HG02623 (cell line): ENCODE results near the gene SDK1.

Experiments used
- ATAC-seq: cut with Tn5 transposase; IDR thresholded peaks from one replicate; pipeline ENCODE4 v1.9.1; 2021; ENCODE audit warnings: moderate library complexity; ENCODE audit not compliant: unreplicated experiment

SDK1 gene

DNA sequence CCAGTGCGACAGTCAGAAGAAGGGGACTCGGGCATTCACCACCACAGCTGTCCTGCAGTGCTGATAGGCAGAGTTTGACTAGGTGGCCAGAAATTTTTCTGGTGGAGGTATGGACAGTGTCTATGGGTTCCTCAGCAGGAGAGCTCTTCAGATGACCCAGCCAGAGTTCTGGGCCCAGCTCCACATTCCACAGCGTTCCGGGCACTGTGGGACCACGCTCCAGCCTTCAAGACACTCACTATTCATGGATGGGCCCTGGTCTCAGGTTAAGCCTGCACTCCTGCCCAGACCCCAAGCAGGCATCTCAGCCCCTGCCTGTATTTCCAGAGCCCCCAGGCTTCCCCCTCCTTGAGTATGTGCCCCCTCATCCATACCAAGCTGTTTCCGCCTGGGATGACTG is 884.1 kb downstream of the SDK1 start:
- ATAC-seq = no peak

DNA sequence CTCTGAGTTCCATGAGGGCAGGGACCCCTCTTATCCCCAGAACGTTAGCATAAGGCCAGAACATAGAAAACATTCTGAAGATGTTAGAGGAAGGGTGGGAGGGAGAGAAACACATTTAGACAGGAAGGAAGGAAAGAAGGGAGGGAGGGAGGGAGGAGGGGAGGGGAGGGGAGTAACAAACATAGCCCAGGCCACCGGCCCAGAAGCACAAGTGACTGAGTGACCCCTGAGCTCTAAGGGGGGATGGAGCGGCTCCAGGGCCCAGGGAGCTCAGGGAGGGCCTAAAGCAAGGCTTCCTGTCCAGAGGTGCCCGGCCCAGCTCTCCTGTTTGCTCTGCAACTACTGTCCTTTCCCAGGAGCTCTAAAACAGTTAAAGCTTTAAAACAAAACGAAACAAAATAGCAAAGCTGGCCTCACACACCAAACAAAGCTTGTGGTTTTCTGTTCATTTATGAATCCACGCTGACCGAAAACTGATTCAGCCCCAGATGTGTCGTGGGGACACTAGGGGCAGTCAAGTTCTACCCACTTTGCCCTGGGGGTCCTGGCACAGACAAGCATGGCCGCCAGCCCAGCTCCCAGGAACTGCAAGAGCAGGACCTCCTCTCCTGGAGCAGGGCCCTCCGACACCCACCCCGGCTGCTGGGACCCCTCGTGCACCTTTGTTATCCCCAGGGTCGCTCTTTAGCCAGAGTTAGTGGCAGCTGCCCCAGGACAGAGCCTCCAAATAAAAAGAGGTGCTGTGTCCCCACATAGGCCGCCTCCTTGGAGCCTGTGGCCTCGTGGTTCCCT is 884.9 kb downstream of the SDK1 start:
- ATAC-seq = no peak

DNA sequence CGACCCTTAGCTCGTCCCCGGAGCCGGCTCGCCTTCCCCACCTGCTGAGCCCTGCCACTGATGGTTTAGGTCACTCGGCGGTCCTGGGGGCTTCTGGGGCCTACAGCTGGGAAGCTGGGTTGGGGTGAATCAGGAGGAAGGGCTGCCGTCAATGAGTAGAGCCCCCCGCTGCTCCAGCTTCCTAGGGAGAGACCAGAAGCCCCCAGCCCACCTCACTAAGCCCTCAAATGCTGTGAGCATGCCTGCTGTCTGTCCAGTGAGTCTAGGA is 885.4 kb downstream of the SDK1 start:
- ATAC-seq = no peak

DNA sequence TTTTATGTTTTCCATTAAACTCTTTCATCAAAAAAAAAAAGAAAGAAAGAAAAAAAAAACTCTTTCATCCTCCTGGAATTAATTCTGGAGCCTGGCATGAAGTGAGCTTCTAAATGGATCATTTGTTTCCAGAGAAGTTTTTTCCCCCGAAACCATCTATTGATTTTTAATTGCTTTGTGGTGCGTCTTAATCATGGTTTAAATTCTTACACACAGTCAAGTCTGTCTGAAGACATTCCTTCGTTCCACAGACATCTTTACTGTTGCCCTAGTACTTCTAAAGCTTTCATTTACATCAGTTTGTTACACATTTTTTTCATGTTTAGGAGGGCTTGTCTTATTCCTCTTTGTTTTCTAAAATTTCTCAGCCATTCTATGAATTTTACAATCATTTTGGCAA is 887.6 kb downstream of the SDK1 start:
- no peak for ATAC-seq

DNA sequence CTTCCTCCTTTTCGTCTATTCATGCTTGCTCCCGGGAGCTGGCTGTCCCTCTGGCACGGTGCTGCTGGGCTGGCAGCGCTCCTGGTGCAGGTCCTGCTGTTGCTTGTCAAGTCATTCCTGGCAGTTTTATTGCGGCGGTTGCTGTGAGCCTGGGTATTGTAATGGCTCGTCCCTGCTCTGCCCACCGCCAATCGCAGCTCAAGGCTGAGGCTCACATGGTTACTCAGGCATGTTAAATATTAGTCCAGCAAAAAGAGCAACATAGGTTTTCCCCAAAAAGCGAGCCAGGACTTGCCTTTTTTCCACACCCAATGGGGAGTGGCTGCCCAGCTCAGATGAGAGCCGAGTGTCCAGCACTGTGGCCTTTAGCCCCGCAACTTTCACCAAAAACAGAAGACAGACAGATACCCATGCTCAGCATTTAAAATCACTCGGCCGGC is 888.1 kb downstream of the SDK1 start:
- no peak for ATAC-seq

DNA sequence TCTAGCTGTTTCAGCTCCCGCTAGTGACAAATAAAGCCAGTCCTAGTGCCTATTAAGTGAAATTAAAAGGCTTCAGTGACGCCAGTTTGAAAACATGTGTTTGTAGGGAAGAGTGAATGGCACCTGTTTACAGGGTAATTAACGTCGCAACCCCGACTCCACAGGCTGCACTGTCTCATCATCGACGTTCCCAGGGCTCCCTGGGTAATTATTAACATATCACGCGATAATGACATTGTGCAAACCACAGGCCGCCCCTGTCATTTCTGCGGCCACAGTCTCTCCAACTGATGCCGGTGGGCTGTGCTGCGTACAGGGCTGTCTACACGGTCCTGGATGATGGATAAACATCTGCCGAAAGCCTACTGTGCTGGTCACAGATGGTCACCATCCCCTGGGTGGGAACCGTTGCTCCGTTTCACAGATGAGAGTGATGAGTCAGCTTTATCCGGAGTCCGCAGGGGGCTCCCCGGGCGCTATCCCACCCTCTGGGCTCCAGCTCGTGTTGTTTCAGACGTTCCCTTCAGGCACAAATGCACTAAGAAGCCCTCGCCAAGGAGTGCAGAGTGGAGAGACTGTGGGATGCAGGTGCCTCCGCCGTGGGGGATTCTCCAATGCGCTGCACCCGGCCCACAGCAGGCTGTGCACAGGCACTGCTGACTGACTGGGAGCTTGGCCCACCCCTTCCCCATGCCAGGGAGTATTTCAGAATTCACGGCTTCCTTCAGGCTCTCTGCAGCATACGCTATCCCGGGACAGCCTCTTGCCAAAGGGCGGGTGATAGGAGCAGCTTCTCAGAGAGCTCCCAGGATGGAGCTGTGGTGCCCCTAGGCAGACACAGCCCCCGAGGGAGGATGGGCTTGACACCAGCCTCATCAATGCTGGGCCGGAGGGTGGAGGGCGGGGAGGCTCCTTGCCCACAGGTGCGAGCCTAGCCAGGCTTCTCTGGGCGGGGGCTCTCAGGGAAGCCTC is 889.2 kb downstream of the SDK1 start:
- no peak for ATAC-seq

DNA sequence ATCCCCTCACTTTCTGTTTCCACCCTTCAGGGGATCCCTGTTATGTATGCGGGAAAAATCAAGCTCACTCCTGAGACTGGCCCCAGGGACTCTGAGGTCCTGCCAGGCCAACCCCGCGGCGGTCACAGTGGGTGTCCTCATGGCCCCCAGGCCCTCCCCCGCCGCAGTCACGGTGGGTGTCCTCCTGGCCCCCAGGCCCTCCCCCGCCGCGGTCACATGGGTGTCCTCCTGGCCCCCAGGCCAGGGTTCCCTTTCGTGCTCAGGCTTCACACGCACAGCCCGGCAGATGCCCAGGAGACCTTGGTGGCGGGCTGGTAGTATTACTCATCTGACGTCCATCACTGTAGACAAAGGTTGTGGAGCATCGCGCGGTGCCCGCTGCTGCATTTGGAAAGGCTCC is 890.0 kb downstream of the SDK1 start:
- no peak for ATAC-seq

DNA sequence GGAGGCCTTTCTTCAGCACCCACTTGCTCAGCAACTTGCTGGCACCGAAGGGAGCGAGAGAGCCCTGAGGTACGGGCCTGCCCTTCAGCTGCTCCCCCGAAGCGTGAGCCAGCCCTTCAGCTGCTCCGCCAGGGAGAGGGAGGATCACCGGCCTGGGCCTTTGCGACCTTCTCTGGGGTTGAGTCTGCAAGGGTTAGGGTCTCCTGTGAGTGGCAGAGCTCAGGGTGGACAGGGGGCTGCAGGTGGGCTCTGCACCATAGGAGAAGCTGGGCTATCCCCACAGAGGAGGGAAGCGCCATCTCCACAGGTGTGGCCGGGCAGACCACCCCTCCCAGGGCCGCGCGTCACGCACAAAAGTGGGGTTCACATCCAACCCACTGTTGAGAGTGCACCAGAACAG is 890.5 kb downstream of the SDK1 start:
- no peak for ATAC-seq

DNA sequence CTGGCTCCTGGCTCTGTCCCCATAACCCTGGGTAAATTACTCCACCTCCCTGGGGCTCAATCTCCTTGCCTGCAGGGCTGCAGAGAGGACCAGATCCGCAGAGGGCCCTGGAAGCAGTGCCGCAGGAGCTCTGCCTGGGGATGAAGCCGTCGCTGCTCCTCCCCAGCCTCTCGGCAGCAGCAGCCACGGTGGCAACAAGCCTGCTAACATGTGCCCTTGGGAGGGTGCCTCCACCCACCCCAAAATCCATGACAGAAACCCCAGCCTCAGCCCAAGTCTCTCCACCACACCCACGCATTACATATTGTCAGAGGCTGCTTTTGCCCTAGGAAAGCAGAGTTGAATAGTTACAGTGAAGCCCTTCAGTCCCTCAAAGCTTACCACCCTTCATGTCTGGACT is 894.6 kb downstream of the SDK1 start:
- no peak for ATAC-seq

DNA sequence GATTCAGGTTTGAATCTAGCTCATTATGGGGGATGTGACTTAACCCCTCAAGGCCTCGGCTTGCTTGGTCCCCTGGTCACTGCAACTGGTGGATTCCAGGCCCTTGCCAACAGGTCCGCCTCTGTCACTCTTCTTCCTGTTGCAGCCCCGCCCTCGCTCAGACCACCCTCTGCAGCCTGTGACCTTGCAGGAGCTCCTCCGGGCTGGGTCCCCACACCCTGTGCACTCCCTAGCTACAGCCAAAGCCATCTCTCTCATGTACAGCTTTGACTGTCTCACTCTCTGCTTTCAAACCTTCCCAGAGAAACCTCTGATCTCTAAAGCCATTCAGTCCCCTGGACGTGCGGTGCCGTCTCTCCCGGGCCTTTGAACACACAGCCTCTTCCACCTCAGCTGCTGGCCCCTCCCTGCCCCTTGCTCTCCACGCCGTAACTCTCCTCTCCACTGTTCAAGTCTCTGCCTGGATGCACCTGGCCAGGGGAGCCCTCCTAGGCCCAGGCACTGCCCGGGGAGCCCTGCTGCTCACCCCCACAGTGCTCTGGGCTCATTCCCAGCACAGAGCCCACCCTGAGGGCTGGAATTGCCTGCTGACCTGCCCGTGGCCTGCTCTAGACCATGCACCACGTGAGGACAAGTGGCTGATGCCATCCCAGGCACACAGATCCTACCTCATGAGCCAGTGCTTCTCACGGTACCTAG is 895.2 kb downstream of the SDK1 start:
- ATAC-seq = no peak

DNA sequence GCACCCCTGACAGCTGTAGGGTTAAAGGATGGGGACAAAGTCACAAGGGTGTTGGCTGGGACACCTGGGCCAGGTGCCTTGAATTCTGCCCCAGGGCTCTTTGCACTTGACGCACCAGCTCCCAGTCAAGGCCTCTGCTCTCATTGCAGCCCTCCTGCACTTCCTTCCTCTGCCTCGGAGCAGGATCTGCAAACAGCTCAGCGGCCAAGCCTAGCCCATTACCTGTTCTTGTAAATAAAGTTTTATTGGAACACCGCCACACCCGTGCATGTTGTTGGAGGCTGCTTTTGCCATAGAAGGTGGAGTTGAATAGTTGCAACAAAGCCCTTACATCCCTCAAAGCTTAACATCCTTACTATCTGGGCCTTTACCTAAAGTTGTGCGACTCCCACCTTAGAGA is 897.2 kb downstream of the SDK1 start:
- no peak for ATAC-seq

DNA sequence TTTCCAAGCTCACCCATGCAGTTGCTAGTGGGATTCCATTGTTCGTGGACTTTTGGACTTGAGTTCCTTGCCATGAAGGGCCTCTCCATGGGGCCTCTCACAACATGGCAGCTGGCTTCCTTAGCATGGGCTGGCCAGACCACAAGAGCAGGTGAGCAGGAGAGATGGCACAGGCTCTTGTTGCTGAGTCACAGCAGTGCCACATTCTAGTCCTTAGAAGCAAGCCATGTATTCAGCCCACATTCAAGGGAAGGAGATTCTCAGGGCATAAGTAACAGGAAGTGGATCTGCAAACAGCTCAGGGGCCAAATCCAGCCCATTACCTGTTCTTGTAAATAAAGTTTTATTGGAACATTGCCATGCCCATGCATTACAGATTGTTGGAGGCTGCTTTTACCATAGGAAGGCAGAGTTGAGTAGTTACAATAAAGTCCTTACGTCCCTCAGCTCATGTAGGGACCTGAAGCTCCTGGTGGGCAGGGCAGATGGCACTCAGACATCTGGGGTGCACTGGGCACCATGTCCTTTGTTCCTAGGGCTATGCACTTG is 899.6 kb downstream of the SDK1 start:
- no peak for ATAC-seq

DNA sequence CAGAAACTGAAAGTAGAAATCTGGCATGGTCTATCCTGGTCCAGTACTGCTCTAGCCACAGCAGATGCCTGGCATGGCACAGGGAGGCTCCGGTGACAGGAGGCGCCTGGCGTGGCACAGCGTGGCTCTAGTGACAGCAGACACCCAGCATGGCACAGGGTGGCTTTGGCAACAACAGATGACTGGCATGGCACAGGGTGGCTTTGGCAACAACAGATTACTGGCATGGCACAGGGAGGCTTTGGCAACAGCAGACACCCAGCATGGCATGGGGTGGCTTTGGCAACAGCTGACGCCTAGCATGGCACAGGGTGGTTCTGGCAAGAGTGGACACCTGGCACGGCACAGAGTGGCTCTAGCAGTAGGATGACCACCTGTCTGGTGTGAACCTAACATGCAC is 900.5 kb downstream of the SDK1 start:
- no peak for ATAC-seq

DNA sequence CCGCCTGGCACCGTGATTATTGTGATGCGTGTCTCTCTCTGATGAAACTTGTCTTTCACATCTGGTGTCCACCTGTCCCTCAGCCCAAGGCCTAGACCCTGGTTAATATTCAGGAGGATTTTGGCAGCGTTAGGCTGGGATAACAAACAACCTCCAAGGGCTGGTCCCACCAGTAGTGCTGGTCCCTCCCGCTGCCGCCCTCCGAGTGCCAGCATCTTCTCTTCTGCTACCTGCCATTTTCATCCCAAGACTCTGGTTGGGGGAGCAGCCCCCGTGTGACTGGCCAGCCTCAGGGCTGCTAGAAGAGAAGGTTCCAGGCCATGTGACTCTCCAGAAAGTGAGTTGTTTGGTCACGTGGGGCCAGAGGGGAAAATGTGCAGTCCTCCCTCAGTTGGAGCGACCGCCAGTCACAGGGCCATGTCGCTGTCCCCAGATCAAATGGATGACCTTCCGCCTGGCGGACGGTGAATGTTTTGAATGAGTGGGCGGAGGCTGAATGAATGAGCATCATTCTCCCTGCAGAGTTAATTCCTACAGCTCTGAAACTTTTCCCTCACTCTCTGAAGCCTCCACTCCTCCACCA is 901.2 kb downstream of the SDK1 start:
- no peak for ATAC-seq

DNA sequence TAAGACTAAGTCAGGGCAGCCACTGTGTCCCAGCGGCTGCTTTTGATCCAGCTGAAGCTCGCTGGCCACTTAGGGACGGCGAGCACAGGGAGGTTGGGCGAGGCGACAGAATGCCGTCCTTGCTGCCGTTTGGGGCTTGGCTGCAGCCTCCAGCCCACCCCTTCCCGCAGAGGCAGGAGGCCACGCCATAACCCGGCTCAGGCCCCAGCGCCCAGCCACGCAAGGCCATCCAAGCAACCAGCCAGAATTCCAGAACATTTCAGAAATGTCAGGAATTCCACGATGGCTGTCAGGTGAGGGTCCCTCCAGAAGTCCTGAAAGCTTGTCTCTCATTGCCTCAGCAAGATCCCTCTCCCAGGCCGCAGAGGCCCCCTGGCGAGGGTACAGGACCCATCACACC is 901.9 kb downstream of the SDK1 start:
- no peak for ATAC-seq

DNA sequence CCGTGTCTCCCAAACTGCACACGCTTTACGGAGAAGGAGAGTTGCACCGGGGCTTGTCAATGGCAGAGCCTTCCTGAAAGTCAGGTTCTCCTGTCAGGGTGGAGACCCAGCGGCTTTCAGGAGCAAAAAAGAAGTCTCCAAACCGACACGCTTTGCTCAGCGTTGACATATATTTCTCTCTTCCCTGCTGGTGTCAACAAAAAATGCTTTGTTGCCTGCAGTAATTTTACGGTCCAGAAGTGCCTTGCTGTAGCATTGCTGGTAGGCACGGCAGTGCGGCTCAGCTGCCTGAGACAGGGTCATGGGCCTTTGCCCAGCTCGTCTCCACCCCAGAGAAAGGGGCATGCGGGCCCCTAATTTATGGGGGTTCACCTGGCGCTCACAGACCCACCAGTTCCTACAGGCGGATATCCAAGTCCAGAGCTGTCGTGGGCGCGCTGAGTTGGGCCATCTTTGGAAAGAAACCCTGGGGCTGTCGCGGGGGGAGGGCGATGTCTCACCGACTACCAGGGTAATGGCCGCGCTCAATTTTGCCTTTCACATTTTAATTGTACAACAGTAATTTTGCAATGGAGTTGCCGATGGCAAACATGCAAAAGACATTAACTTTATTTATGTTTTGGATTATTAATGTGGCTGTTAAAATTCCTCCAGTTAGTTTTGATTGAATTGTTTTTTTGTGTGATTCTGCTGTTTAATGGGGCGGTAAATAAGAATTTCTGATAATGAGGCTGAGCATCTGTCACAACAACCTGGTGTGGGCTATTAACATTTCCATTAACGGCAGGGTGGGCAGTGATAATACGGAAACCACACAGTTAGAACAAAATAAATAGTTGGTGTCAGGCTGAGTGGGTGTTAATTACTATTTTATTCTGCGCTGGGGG is 902.8 kb downstream of the SDK1 start:
- ATAC-seq = no peak

DNA sequence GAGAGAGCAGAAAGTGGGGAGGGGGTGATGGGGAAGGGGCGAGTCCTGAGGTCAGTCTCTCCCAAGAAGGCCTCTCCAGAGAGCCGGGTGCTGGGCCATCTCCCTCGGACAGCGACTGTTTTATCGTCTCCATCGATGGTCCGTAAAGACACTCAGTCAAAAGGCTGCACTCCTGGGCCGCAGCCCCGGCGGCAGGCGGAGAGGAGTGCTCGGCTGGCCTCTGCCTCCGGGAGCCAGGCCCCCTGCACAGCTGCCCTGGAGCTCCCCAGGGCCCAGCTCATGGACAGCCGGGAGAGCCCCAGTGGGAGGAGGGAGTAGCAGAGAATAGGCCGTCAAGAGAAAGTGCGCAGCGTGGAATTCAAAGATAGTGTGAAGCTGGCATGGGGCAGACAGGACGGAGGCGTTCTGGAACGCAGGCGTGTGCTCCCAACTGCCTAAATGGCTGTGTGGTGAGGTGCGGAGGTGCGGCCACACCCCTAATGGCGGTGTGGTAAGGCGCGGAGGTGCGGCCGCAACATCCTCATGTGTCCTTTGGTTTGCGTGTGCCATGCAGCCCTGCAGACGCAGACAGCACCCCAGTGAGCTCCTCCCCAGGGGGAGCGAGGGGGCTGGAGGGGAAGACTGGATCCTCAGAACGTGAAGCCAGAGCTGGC is 903.6 kb downstream of the SDK1 start:
- no peak for ATAC-seq

DNA sequence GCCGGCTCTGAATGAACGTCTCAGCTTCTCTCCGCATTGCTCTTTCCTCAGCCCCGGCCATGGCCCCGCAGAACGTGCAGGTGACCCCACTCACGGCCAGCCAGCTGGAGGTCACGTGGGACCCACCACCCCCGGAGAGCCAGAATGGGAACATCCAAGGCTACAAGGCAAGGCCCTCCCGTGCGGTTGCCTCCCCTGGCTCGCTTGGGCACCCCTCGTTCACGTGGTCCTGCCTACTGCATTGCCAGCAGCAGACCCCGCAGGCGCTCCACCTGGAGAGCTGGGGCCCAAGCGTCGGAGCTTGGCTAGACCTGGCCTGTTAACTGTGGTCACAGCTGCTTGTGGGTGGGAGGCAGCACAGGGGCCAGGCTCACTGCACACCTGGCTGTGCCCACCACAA is 904.8 kb downstream of the SDK1 start:
- ATAC-seq = no peak

DNA sequence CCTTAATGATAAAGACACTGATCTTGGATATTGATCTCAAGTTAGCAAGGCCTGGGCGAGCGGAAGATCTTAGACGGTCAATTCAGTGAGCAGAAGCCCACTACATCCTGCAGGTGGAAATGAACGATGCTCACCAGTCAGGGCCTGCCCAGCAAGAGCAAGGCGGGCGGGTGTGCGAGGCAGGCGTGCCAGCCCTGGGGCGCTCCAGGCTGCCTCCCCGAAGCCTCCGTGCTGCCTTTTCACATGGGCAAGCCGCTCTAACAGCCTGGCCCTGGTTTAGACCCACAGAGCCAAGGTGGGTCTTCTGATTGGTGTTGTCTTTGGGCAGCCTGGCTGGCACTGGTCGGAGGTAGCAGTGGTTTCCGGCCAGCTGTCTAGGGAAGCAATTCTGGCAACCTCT is 906.0 kb downstream of the SDK1 start:
- no peak for ATAC-seq

DNA sequence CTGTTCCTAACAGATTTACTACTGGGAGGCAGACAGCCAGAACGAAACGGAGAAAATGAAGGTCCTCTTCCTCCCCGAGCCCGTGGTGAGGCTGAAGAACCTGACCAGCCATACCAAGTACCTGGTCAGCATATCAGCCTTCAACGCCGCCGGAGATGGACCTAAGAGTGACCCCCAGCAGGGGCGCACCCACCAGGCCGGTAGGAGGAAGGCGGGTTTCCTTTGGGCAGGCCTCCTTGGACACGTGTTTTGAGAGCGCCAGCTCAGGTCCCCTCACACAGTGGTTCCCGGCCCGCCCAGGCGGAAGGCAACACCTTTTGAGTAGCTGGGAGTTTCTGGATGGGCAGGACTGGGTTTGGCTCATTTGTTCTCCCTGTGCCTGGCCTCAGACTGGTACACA is 907.0 kb downstream of the SDK1 start:
- no peak for ATAC-seq
